22Rv1 (cell line): Measurements from ENCODE around the gene GARNL3.

ENCODE experiments used
- CTCF ChIP-seq: fragments of 450-650 bp; IDR thresholded peaks from 2 replicates; pipeline ENCODE4 v1.5.1; 2017; ENCODE audit warnings: mild to moderate bottlenecking
- ZFX ChIP-seq: fragments of 450-650 bp; IDR thresholded peaks from 2 replicates; pipeline ENCODE4 v1.6.1; 2017; ENCODE audit warnings: antibody characterized with exemption, borderline replicate concordance

GRCh38 chr9:127426756-127427155, 162.2 kb downstream of the GARNL3 start:
- TF ChIP-seq CTCF, result no peak
- no peak for TF ChIP-seq ZFX
